ENCODE data around the gene SSBP4. TPM values are rescaled to one million over a fixed set of nuclear protein-coding genes. Genes with fewer than 3 reads are reported as not detected.

Gene SSBP4
- total and polyA plus RNA-seq, 2 experiments from 2014 or later = 44.4 to 52.0 TPM

- no peaks in the 10 kb centered on the region for H3K9me2 ChIP-seq (ENCODE audit: insufficient read depth)
- TF ChIP-seq CTCF (conservative IDR thresholded peaks at IDR 0.05; ENCODE audit: low read depth in 2 of 2) = 0 out of 4 replicates have a peak, but pooled peaks of 1 of the 2 experiments have one; percentile 7
- no peak for TF ChIP-seq POLR2AphosphoS5 (IDR thresholded peaks at IDR 0.05; ENCODE audit: low read depth)
- TF ChIP-seq JUNB (IDR thresholded peaks at IDR 0.05; ENCODE audit: unreplicated experiment) = no peak
- H3K79me2 ChIP-seq (replicated peaks; ENCODE audit: insufficient read depth) = no peaks in the 10 kb centered on the region
- H3K36me3 ChIP-seq (ENCODE audit: insufficient read depth) = no peaks in the 10 kb centered on the region
- peaks cover 14% of the 10 kb centered on the region; the same call in 1 of the 2 replicates for H4K20me1 ChIP-seq (replicated peaks; ENCODE audit: insufficient read depth)
- H3K27me3 Mint-ChIP-seq (ENCODE audit: insufficient read depth, low read depth, poor library complexity) = peaks cover 16% of the 10 kb centered on the region
- DNase-seq (ENCODE audit: low spot score) (no peak), ATAC-seq (no peak)
- H3K36me3 Mint-ChIP-seq (ENCODE audit: low read depth) = peaks cover 4% of the 10 kb centered on the region
- H3K4me3 ChIP-seq = no peak overlapping the region
- no peak overlapping the region for H3K27ac Mint-ChIP-seq
- no peak overlapping the region for H3K4me2 ChIP-seq
- no peak overlapping the region for H2AFZ ChIP-seq
- H3K4me1 Mint-ChIP-seq = peaks cover 11% of the 10 kb centered on the region
- no peaks in the 10 kb centered on the region for H3K27me3 ChIP-seq (ENCODE audit: insufficient read depth)
- peaks cover 3% of the 10 kb centered on the region; the same call in 1 of the 2 replicates for H3F3A ChIP-seq (replicated peaks; ENCODE audit: low read depth)
- H3K4me3 Mint-ChIP-seq = no peak overlapping the region
- H3K27ac ChIP-seq (ENCODE audit: low read depth) = no peak overlapping the region
- peaks cover 5% of the 10 kb centered on the region for H3K4me1 ChIP-seq (ENCODE audit: insufficient read depth)
- H3K9me3 Mint-ChIP-seq = no peaks in the 10 kb centered on the region; the same call in 2 of the 3 replicates
These were observed 47.2 kb downstream of the SSBP4 start for GRCh38 chr19:18466354-18466753.

- no peak overlapping the region for H3K4me2 ChIP-seq
- DNase-seq (ENCODE audit: low spot score) (no peak), ATAC-seq (no peak)
- H2AFZ ChIP-seq = no peak overlapping the region
- H3K79me2 ChIP-seq (replicated peaks; ENCODE audit: insufficient read depth) = no peaks in the 10 kb centered on the region
- no peak overlapping the region for H3K4me3 ChIP-seq
- no peaks in the 10 kb centered on the region for H3K9me2 ChIP-seq (ENCODE audit: insufficient read depth)
- Mint-ChIP-seq H3K4me3 (no peak overlapping the region), H3K9me3 (no peaks in the 10 kb centered on the region; the same call in 2 of the 3 replicates), H3K36me3 (ENCODE audit: low read depth) (no peaks in the 10 kb centered on the region; the same call in 2 of the 3 replicates), H3K4me1 (peaks cover 11% of the 10 kb centered on the region), H3K27ac (no peak overlapping the region), H3K27me3 (ENCODE audit: insufficient read depth, low read depth, poor library complexity) (peaks cover 19% of the 10 kb centered on the region)
- peaks cover 5% of the 10 kb centered on the region for H3K4me1 ChIP-seq (ENCODE audit: insufficient read depth)
- H3K36me3 ChIP-seq (ENCODE audit: insufficient read depth) = no peaks in the 10 kb centered on the region
- no peak overlapping the region for H3K27ac ChIP-seq (ENCODE audit: low read depth)
- peaks cover under 1% of the 10 kb centered on the region; the same call in 1 of the 2 replicates for H3F3A ChIP-seq (replicated peaks; ENCODE audit: low read depth)
- no peaks in the 10 kb centered on the region for H3K27me3 ChIP-seq (ENCODE audit: insufficient read depth)
- H4K20me1 ChIP-seq (replicated peaks; ENCODE audit: insufficient read depth) = peaks cover 11% of the 10 kb centered on the region; the same call in 1 of the 2 replicates
- TF ChIP-seq ETS1 (IDR thresholded peaks at IDR 0.05) = no peak
- TF ChIP-seq ZNF462 (CRISPR knock-in tag; IDR thresholded peaks at IDR 0.05) = no peak
- no peak for TF ChIP-seq EZH2phosphoT487 (IDR thresholded peaks at IDR 0.05; ENCODE audit: unreplicated experiment)
- TF ChIP-seq NANOG (IDR thresholded peaks at IDR 0.05; ENCODE audit: borderline replicate concordance) = no peak
- no peak for TF ChIP-seq STAT1 (IDR thresholded peaks at IDR 0.05; ENCODE audit: unreplicated experiment)
- TF ChIP-seq JUNB (IDR thresholded peaks at IDR 0.05; ENCODE audit: unreplicated experiment) = no peak
- no peak for TF ChIP-seq EZH2 (IDR thresholded peaks at IDR 0.05; ENCODE audit: low read depth, unreplicated experiment)
- no peak for TF ChIP-seq ZNF114 (CRISPR knock-in tag; IDR thresholded peaks at IDR 0.05)
These were observed 48.8 kb downstream of the SSBP4 start for GRCh38 chr19:18467978-18468377.
